IPS-18c (cell line): ENCODE measurements around the gene ELMO3.

Experiments used
- H3K4me3 ChIP-seq: 2 replicates; pipeline ENCODE4 v1.7.0; 2013; ENCODE audit warnings: low read depth, mild to moderate bottlenecking, low read length, moderate library complexity; ENCODE audit not compliant: insufficient read depth
- H3K9me3 ChIP-seq: one replicate; pipeline ENCODE4 v1.6.1; 2013; ENCODE audit warnings: mild to moderate bottlenecking, low read length, moderate library complexity; ENCODE audit not compliant: control insufficient read depth, insufficient read depth

ELMO3 gene

GRCh38 chr16:67190041-67190440, 8.9 kb upstream of the ELMO3 start, which contains the start of gene EXOC3L1:
Gene EXOC3L1, minus strand, starts transcription at chr16:67190136. Its CDS starts 460 bp downstream, at chr16:67189676.
- Histone ChIP-seq H3K9me3 (no peaks in the 10 kb centered on the region), H3K4me3 (no peak within 1 kb of the TSS)

- no peak overlapping the region for H3K4me3 ChIP-seq
- no peaks in the 10 kb centered on the region for H3K9me3 ChIP-seq
Measured at GRCh38 chr16:67190448-67191399, 8.2 kb upstream of the ELMO3 start.

- no peaks in the 10 kb centered on the region for H3K9me3 ChIP-seq
- H3K4me3 ChIP-seq = peak overlapping the region; percentile 28; the same call in 1 of the 2 replicates
Measured at GRCh38 chr16:67191411-67191994, 7.4 kb upstream of the ELMO3 start.

GRCh38 chr16:67191995-67192681, 6.8 kb upstream of the ELMO3 start, which contains the start of gene E2F4:
Gene E2F4, plus strand, starts transcription at chr16:67192155. Its CDS starts 73 bp downstream, at chr16:67192228.
- no peaks in the 10 kb centered on the region for H3K9me3 ChIP-seq
- H3K4me3 ChIP-seq = peak within 1 kb of the TSS; percentile 88

GRCh38 chr16:67192781-67193361, 6.1 kb upstream of the ELMO3 start:
- no peaks in the 10 kb centered on the region for H3K9me3 ChIP-seq
- H3K4me3 ChIP-seq = peak overlapping the region; percentile 88

- Histone ChIP-seq H3K9me3 (no peaks in the 10 kb centered on the region), H3K4me3 (no peak overlapping the region; the same call in 1 of the 2 replicates)
Measured at GRCh38 chr16:67193536-67193935, 5.4 kb upstream of the ELMO3 start.

GRCh38 chr16:67194260-67194659, 4.7 kb upstream of the ELMO3 start:
- H3K9me3 ChIP-seq = no peaks in the 10 kb centered on the region
- no peak overlapping the region for H3K4me3 ChIP-seq

- H3K9me3 ChIP-seq = no peaks in the 10 kb centered on the region
- H3K4me3 ChIP-seq = no peak overlapping the region
Measured at GRCh38 chr16:67195676-67196075, 3.3 kb upstream of the ELMO3 start.

- Histone ChIP-seq H3K9me3 (peaks cover 2% of the 10 kb centered on the region), H3K4me3 (no peak overlapping the region)
Measured at GRCh38 chr16:67196881-67197280, 2.0 kb upstream of the ELMO3 start.

- H3K9me3 ChIP-seq = peaks cover 2% of the 10 kb centered on the region
- H3K4me3 ChIP-seq = no peak overlapping the region
Measured at GRCh38 chr16:67197704-67198103, 1.2 kb upstream of the ELMO3 start.

GRCh38 chr16:67198238-67198734, 645 bp upstream of the ELMO3 start:
- Histone ChIP-seq H3K9me3 (peaks cover 2% of the 10 kb centered on the region), H3K4me3 (no peak overlapping the region)

GRCh38 chr16:67199808-67200198, 872 bp downstream of the ELMO3 start:
- Histone ChIP-seq H3K4me3 (peak overlapping the region; percentile 70), H3K9me3 (peaks cover 2% of the 10 kb centered on the region)

GRCh38 chr16:67200491-67200890, 1.6 kb downstream of the ELMO3 start:
- Histone ChIP-seq H3K9me3 (peaks cover 2% of the 10 kb centered on the region), H3K4me3 (no peak overlapping the region)

- Histone ChIP-seq H3K9me3 (peaks cover 2% of the 10 kb centered on the region), H3K4me3 (no peak overlapping the region)
Measured at GRCh38 chr16:67201411-67202345, 2.7 kb downstream of the ELMO3 start.

GRCh38 chr16:67202426-67202825, 3.5 kb downstream of the ELMO3 start:
- H3K4me3 ChIP-seq = no peak overlapping the region
- peaks cover 2% of the 10 kb centered on the region for H3K9me3 ChIP-seq

GRCh38 chr16:67202956-67203493, 4.1 kb downstream of the ELMO3 start:
- Histone ChIP-seq H3K9me3 (peaks cover 2% of the 10 kb centered on the region), H3K4me3 (no peak overlapping the region)
